GM23338 (cell line): Measurements from ENCODE around the gene POLG2. TPM values are rescaled to one million over a fixed set of nuclear protein-coding genes. Genes with fewer than 3 reads are reported as not detected.

ENCODE experiments used
- ATAC-seq: fragments of 200-7000 bp; cut with Tn5 transposase; 3 replicates; pipeline ENCODE4 v1.9.1; 2020
- DNase-seq: peaks from one replicate; pipeline ENCODE4 v3.0.0-alpha.2; 2015; ENCODE audit warnings: low spot score
- H2AFZ ChIP-seq: fragments of 200-600 bp; sonication (generic); 2 replicates; pipeline ENCODE4 v1.8.0; 2016; ENCODE audit warnings: antibody characterized with exemption, mild to moderate bottlenecking, moderate library complexity
- H3F3A ChIP-seq: fragments of 200-600 bp; sonication (generic); replicated peaks from 2 replicates; pipeline ENCODE4 v1.8.0; 2017; ENCODE audit warnings: antibody characterized with exemption, mixed run types, low read depth
- H3K27ac ChIP-seq: fragments of 200-600 bp; sonication (generic); 2 replicates; pipeline ENCODE4 v1.6.1; 2016; ENCODE audit warnings: low read depth
- H3K27me3 ChIP-seq: fragments of 200-600 bp; sonication (generic); 2 replicates; pipeline ENCODE4 v1.8.0; 2016; ENCODE audit warnings: mild to moderate bottlenecking, mixed run types, moderate library complexity; ENCODE audit not compliant: insufficient read depth
- H3K36me3 ChIP-seq: fragments of 200-600 bp; sonication (generic); 2 replicates; pipeline ENCODE4 v1.8.0; 2016; ENCODE audit warnings: mild to moderate bottlenecking; ENCODE audit not compliant: insufficient read depth
- H3K4me1 ChIP-seq: fragments of 200-600 bp; sonication (generic); 2 replicates; pipeline ENCODE4 v1.8.0; 2016; ENCODE audit warnings: mild to moderate bottlenecking, moderate library complexity; ENCODE audit not compliant: insufficient read depth
- H3K4me2 ChIP-seq: fragments of 200-600 bp; sonication (generic); 2 replicates; pipeline ENCODE4 v1.7.1; 2017; ENCODE audit warnings: mixed run types
- H3K4me3 ChIP-seq: fragments of 200-600 bp; sonication (generic); 2 replicates; pipeline ENCODE4 v1.6.1; 2016; ENCODE audit warnings: mixed run types
- H3K79me2 ChIP-seq: fragments of 200-600 bp; sonication (generic); replicated peaks from 2 replicates; pipeline ENCODE4 v1.8.0; 2017; ENCODE audit warnings: mild to moderate bottlenecking; ENCODE audit not compliant: insufficient read depth
- H3K9me2 ChIP-seq: fragments of 200-600 bp; sonication (generic); 2 replicates; pipeline ENCODE4 v1.8.0; 2017; ENCODE audit not compliant: insufficient read depth
- H4K20me1 ChIP-seq: fragments of 200-600 bp; sonication (generic); replicated peaks from 2 replicates; pipeline ENCODE4 v1.8.0; 2017; ENCODE audit warnings: mild to moderate bottlenecking; ENCODE audit not compliant: insufficient read depth
- H3K27ac Mint-ChIP-seq: 2 replicates; pipeline ENCODE4 v1.8.0; 2020; ENCODE audit warnings: inconsistent platforms, mild to moderate bottlenecking, moderate library complexity, mixed read lengths
- H3K27me3 Mint-ChIP-seq: 3 replicates; pipeline ENCODE4 v1.8.0; 2022; ENCODE audit warnings: low read depth, mild to moderate bottlenecking, moderate library complexity, mixed read lengths, inconsistent platforms; ENCODE audit not compliant: insufficient read depth, poor library complexity
- H3K36me3 Mint-ChIP-seq: 3 replicates; pipeline ENCODE4 v1.8.0; 2021; ENCODE audit warnings: low read depth, mild to moderate bottlenecking, inconsistent platforms, moderate library complexity, mixed read lengths
- H3K4me1 Mint-ChIP-seq: 3 replicates; pipeline ENCODE4 v1.8.0; 2020; ENCODE audit warnings: mild to moderate bottlenecking, inconsistent platforms, mixed read lengths
- H3K4me3 Mint-ChIP-seq: 3 replicates; pipeline ENCODE4 v1.8.0; 2021; ENCODE audit warnings: moderate library complexity, mild to moderate bottlenecking, inconsistent platforms, mixed read lengths
- H3K9me3 Mint-ChIP-seq: 3 replicates; pipeline ENCODE4 v1.8.0; 2020; ENCODE audit warnings: moderate library complexity, mild to moderate bottlenecking, inconsistent platforms, mixed read lengths
- CREB1 ChIP-seq: fragments of 250-450 bp; sonication (Bioruptor Pico); IDR thresholded peaks from 2 replicates; pipeline ENCODE4 v1.5.0; 2020; ENCODE audit warnings: low read depth, mild to moderate bottlenecking, moderate library complexity
- CTCF ChIP-seq, 2 experiments: fragments of 200-600 bp in 1 of 2; sonication (generic) in 1 of 2; conservative IDR thresholded peaks; 2 replicates each; pipeline versions ENCODE4 v1.5.1 to v1.6.1; 2016 to 2017; ENCODE audit warnings: antibody characterized with exemption in 2 of 2, low read depth in 2 of 2, mild to moderate bottlenecking in 2 of 2, moderate library complexity in 1 of 2
- ETS1 ChIP-seq: IDR thresholded peaks from 2 replicates; pipeline ENCODE4 v1.6.1; 2016; ENCODE audit warnings: antibody characterized with exemption
- EZH2 ChIP-seq: fragments of 200-600 bp; sonication (generic); IDR thresholded peaks from one replicate; pipeline ENCODE4 v1.8.0; 2017; ENCODE audit warnings: antibody characterized with exemption, mild to moderate bottlenecking, low read depth; ENCODE audit not compliant: unreplicated experiment
- EZH2phosphoT487 ChIP-seq: fragments of 200-600 bp; sonication (generic); IDR thresholded peaks from one replicate; pipeline ENCODE4 v1.8.1; 2018; ENCODE audit warnings: antibody characterized with exemption; ENCODE audit not compliant: unreplicated experiment
- JUNB ChIP-seq: IDR thresholded peaks from one replicate; pipeline ENCODE4 v1.6.1; 2016; ENCODE audit warnings: antibody characterized with exemption; ENCODE audit not compliant: unreplicated experiment
- NANOG ChIP-seq: IDR thresholded peaks from 2 replicates; pipeline ENCODE4 v1.6.1; 2016; ENCODE audit warnings: antibody characterized with exemption, borderline replicate concordance
- POLR2AphosphoS5 ChIP-seq: IDR thresholded peaks from 2 replicates; pipeline ENCODE4 v1.6.1; 2016; ENCODE audit warnings: antibody characterized with exemption, low read depth
- REST ChIP-seq: IDR thresholded peaks from one replicate; pipeline ENCODE4 v1.6.1; 2018; ENCODE audit warnings: antibody characterized with exemption; ENCODE audit not compliant: unreplicated experiment
- STAT1 ChIP-seq: IDR thresholded peaks from one replicate; pipeline ENCODE4 v1.6.1; 2016; ENCODE audit warnings: antibody characterized with exemption; ENCODE audit not compliant: unreplicated experiment
- ZNF114 ChIP-seq: fragments of 250-450 bp; sonication (Bioruptor Pico); IDR thresholded peaks from 2 replicates; pipeline ENCODE4 v1.5.0; 2020; ENCODE audit warnings: mild to moderate bottlenecking, moderate library complexity
- ZNF331 ChIP-seq: fragments of 250-450 bp; sonication (Bioruptor Pico); IDR thresholded peaks from 2 replicates; pipeline ENCODE4 v1.5.0; 2020; ENCODE audit warnings: low read depth, mild to moderate bottlenecking, moderate library complexity
- ZNF462 ChIP-seq: fragments of 250-450 bp; sonication (Bioruptor Pico); IDR thresholded peaks from 2 replicates; pipeline ENCODE4 v1.5.0; 2020; ENCODE audit warnings: mild to moderate bottlenecking, moderate library complexity
- polyA plus RNA-seq: library from polyadenylated mRNA; unstranded; fragments of >200 nt; fragmentation: Nextera tagmentation; extraction: Ambion mirVana; gene quantifications from 2 replicates; pipeline ENCODE4 v1.2.1, GENCODE V29; 2016
- total RNA-seq: library from RNA; depleted of rRNA; stranded (reverse); fragments of >200 nt; shearing (Covaris generic); gene quantifications from 2 replicates; pipeline ENCODE4 v1.2.3, GENCODE V29; 2014

Gene POLG2
- total and polyA plus RNA-seq, 2 experiments from 2014 or later: 20.2 to 28.0 TPM

- Mint-ChIP-seq H3K27me3 (no peaks in the 10 kb centered on the region), H3K36me3 (peaks cover 92% of the 10 kb centered on the region), H3K4me1 (no peaks in the 10 kb centered on the region), H3K9me3 (no peaks in the 10 kb centered on the region), H3K4me3 (no peak overlapping the region), H3K27ac (no peak overlapping the region)
- Histone ChIP-seq H3K4me2 (no peak overlapping the region), H3K27me3 (no peaks in the 10 kb centered on the region), H3F3A (no peaks in the 10 kb centered on the region), H3K79me2 (no peaks in the 10 kb centered on the region), H2AFZ (no peak overlapping the region), H3K4me1 (no peaks in the 10 kb centered on the region), H3K9me2 (no peaks in the 10 kb centered on the region), H3K4me3 (no peak overlapping the region), H3K27ac (no peak overlapping the region), H3K36me3 (peaks cover 93% of the 10 kb centered on the region), H4K20me1 (peaks cover 15% of the 10 kb centered on the region)
- no peak for ATAC-seq
- no peak for DNase-seq
- no peak for TF ChIP-seq CTCF (conservative IDR thresholded peaks at IDR 0.05; ENCODE audit: low read depth in 2 of 2)
- no peak for TF ChIP-seq ZNF114 (CRISPR knock-in tag)
- TF ChIP-seq ETS1: no peak
- TF ChIP-seq EZH2phosphoT487: no peak
- no peak for TF ChIP-seq ZNF462 (CRISPR knock-in tag)
- no peak for TF ChIP-seq CREB1
- no peak for TF ChIP-seq JUNB
- no peak for TF ChIP-seq NANOG
- TF ChIP-seq STAT1: no peak
- no peak for TF ChIP-seq REST
- no peak for TF ChIP-seq EZH2
- TF ChIP-seq ZNF331 (CRISPR knock-in tag): no peak
- no peak for TF ChIP-seq POLR2AphosphoS5
Measured at GRCh38 chr17:64529221-64529620, 32.4 kb upstream of the POLG2 start.
